MCF 10A (cell line): ENCODE results near the gene GET3. TPM values are rescaled to one million over a fixed set of nuclear protein-coding genes. Genes with fewer than 3 reads are reported as not detected.
A peak's percentile ranks its signal among the peaks of the same experiment; 100 is the strongest.

Experiments
- BruUV-seq: library from RNA; stranded (reverse); fragments of 400-500 nt; replicated peaks from 2 replicates; lab custom pipeline; 2021; lab: Mats Ljungman, UMichigan
- CTCF ChIA-PET: fragments of 300-600 bp; sonication (Branson Sonifier 250); formaldehyde crosslinking; extraction: SDS; loops from one replicate; lab custom pipeline; 2021; ENCODE audit warnings: antibody characterized with exemption, inconsistent platforms; lab: Yijun Ruan, JAX
- POLR2A ChIA-PET: fragments of 300-600, 350-650 bp; sonication (Branson Sonifier 250); formaldehyde crosslinking; extraction: SDS; loops from one replicate; lab custom pipeline; 2020; ENCODE audit warnings: antibody characterized with exemption, inconsistent platforms; lab: Yijun Ruan, JAX
- DNase-seq: peaks from one replicate; pipeline ENCODE4 v3.0.0-alpha.2; 2018; ENCODE audit not compliant: unreplicated experiment
- H3K27ac Mint-ChIP-seq: one replicate; pipeline ENCODE4 v1.8.0; 2022; ENCODE audit warnings: mild to moderate bottlenecking, low read depth, mixed read lengths; ENCODE audit not compliant: unreplicated experiment
- H3K27me3 Mint-ChIP-seq: one replicate; pipeline ENCODE4 v1.8.0; 2022; ENCODE audit warnings: mixed read lengths; ENCODE audit not compliant: insufficient read depth, unreplicated experiment
- H3K36me3 Mint-ChIP-seq: one replicate; pipeline ENCODE4 v1.8.0; 2022; ENCODE audit warnings: mild to moderate bottlenecking, moderate library complexity, mixed read lengths; ENCODE audit not compliant: insufficient read depth, unreplicated experiment
- H3K4me1 Mint-ChIP-seq: one replicate; pipeline ENCODE4 v1.8.0; 2022; ENCODE audit warnings: mixed read lengths; ENCODE audit not compliant: insufficient read depth, unreplicated experiment
- H3K4me3 Mint-ChIP-seq: one replicate; pipeline ENCODE4 v1.8.0; 2022; ENCODE audit warnings: mild to moderate bottlenecking, moderate library complexity, mixed read lengths; ENCODE audit not compliant: unreplicated experiment
- H3K9me3 Mint-ChIP-seq: one replicate; pipeline ENCODE4 v1.8.0; 2022; ENCODE audit warnings: mixed read lengths; ENCODE audit not compliant: unreplicated experiment
- intact Hi-C: fragments of 100-400 bp; cut with micrococcal nuclease; formaldehyde crosslinking; loops from 2 replicates; pipeline ENCODE4 v1.14.1; 2022
- total RNA-seq: library from RNA; stranded (reverse); gene quantifications from 2 replicates; pipeline ENCODE4 v1.2.3, GENCODE V29; 2022
- TF ChIP-seq, protein P1 (sequence below): fragments of 200-600 bp; IDR thresholded peaks from one replicate; pipeline ENCODE4 v1.8.0; 2022; ENCODE audit warnings: antibody characterized with exemption, mild to moderate bottlenecking; ENCODE audit not compliant: unreplicated experiment

GET3 gene
- total RNA-seq, 1 experiment from 2014 or later, result 62.9 TPM

DNA sequence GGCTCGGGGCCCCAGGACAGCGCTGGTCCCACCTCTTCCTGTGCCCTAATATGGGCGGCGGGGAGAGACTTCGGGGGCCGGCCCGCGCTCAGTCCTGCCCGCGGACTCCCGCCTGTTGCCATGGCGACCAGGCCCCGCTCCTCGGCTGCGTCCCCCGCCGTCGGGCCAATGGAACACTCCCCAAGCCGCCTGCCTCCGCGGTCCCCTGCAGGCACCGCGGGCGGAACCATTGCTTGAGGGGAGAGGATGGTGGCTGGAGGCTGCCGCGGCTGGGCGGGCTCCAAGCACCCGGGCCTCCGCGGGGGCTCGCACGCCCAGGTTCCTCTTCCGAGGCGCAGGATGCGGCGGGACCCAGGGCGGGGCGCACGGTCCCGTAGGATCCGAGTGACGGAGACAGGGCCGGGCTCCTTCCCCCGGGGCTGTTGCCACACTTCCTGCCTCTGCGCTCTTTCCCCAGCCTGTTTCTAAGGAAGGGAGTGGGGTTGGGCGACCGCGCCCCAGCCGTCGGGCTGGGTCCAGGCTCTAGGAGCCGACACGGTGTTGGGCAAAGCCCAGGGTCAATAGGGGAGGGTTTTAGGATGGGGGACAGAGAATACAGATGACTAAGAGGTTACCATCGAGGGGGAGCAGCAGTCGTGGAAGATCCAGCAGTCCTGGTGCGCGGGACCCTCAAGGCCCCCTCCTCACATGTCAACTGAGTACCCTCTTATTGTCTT is 52.8 kb downstream of the GET3 start:
- Mint-ChIP-seq H3K27ac (peak overlapping the region; percentile 98), H3K4me1 (peaks cover 31% of the 10 kb centered on the region), H3K9me3 (no peaks in the 10 kb centered on the region), H3K4me3 (peak overlapping the region; percentile 94), H3K27me3 (no peaks in the 10 kb centered on the region), H3K36me3 (peaks cover 48% of the 10 kb centered on the region)
- no TSS peak for BruUV-seq
- POLR2A ChIA-PET, result interaction anchor here (0.6 to 8.4 kb wide), 16 partner anchors 7 to 179 kb away, joined by 3 to 410 read pairs (median 10); partner anchors contain the start of genes GCDH, GET3, HOOK2 and PRDX2
- DNase-seq, result peak; percentile 98
- intact Hi-C loops, result loop anchor here (1.0 to 5.0 kb wide), 2 partner anchors 12 to 68 kb away; partner anchors contain the start of gene TNPO2
- CTCF ChIA-PET, result interaction anchor here (0.5 to 14.5 kb wide), 8 partner anchors 13 to 364 kb away, joined by 3 to 307 read pairs (median 6); partner anchors contain the start of gene HOOK2
- TF ChIP-seq, protein P1, sequence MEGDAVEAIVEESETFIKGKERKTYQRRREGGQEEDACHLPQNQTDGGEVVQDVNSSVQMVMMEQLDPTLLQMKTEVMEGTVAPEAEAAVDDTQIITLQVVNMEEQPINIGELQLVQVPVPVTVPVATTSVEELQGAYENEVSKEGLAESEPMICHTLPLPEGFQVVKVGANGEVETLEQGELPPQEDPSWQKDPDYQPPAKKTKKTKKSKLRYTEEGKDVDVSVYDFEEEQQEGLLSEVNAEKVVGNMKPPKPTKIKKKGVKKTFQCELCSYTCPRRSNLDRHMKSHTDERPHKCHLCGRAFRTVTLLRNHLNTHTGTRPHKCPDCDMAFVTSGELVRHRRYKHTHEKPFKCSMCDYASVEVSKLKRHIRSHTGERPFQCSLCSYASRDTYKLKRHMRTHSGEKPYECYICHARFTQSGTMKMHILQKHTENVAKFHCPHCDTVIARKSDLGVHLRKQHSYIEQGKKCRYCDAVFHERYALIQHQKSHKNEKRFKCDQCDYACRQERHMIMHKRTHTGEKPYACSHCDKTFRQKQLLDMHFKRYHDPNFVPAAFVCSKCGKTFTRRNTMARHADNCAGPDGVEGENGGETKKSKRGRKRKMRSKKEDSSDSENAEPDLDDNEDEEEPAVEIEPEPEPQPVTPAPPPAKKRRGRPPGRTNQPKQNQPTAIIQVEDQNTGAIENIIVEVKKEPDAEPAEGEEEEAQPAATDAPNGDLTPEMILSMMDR, result no peak

DNA sequence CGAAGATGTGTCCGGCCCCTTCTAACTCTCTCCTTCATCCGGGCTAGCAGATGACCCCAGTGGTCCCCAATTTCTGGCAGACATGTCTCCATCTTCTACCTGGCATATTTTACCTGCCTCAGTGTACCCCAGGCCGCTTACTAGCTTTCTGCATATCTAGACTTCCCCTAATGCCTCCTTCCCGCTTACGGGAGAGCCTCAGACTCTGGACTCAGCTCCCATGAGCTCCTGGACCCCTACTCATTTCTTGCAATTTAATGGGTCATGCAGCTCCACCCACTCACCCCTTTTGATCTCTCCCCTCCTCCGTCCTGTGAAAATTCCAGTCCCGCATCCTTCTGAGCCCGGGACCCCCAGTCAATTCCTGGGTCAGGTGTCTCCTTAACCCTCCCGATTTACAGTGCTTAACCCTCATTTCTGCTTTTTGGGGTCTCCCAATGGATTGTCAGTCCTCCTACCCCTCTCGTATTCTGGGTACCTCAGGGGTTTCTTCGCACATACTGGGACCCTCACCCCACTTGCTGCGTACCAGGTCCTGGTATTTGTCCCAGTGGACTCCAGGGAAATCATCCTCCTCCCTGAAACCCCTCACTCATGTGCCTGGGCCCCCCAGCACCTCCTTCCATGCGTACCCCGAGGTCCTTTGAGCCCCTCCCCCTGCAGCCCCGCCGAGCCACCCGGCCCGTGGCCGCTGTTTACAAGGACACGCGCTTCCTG is 53.5 kb downstream of the GET3 start:
- BruUV-seq, result no TSS peak
- Mint-ChIP-seq H3K36me3 (peaks cover 55% of the 10 kb centered on the region), H3K27ac (peak overlapping the region; percentile 95), H3K27me3 (no peaks in the 10 kb centered on the region), H3K4me1 (peaks cover 34% of the 10 kb centered on the region), H3K9me3 (no peaks in the 10 kb centered on the region), H3K4me3 (peak overlapping the region; percentile 94)
- DNase-seq, result no peak
- CTCF ChIA-PET, result interaction anchor here (0.5 to 14.5 kb wide), 6 partner anchors 15 to 364 kb away, joined by 3 to 307 read pairs (median 5); partner anchors contain the start of gene HOOK2
- intact Hi-C loops, result loop anchor here (1.0 to 5.0 kb wide), 2 partner anchors 12 to 68 kb away; partner anchors contain the start of gene TNPO2
- TF ChIP-seq, protein P1, result no peak
- POLR2A ChIA-PET, result interaction anchor here (0.6 to 8.4 kb wide), 17 partner anchors 7 to 1056 kb away, joined by 3 to 410 read pairs (median 6); partner anchors contain the start of genes GET3, HOOK2, PRDX2 and RNASEH2A

DNA sequence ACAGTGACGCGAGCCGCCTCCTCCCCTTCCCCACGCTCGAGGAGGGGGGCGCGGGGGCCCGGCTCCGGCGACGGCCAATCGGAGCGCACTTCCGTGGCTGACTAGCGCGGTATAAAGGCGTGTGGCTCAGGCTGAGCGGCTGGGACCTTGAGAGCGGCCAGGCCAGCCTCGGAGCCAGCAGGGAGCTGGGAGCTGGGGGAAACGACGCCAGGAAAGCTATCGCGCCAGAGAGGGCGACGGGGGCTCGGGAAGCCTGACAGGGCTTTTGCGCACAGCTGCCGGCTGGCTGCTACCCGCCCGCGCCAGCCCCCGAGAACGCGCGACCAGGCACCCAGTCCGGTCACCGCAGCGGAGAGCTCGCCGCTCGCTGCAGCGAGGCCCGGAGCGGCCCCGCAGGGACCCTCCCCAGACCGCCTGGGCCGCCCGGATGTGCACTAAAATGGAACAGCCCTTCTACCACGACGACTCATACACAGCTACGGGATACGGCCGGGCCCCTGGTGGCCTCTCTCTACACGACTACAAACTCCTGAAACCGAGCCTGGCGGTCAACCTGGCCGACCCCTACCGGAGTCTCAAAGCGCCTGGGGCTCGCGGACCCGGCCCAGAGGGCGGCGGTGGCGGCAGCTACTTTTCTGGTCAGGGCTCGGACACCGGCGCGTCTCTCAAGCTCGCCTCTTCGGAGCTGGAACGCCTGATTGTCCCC is 54.2 kb downstream of the GET3 start, which contains the start of gene JUNB:
Gene JUNB, plus strand, starts transcription at position 142 of the 706 bp plus-strand sequence. Its CDS starts 286 bp downstream, at position 428.
- TF ChIP-seq, protein P1, result no peak
- BruUV-seq, result no TSS peak
- DNase-seq, result peak; percentile 98
- H3K4me3 Mint-ChIP-seq, result peak within 1 kb of the TSS; percentile 94
- ChIA-PET POLR2A (interaction anchor here (0.6 to 8.4 kb wide), 28 partner anchors 8 to 1055 kb away, joined by 3 to 410 read pairs (median 6); partner anchors contain the start of genes CALR, DNASE2, GET3 and HOOK2), CTCF (interaction anchor here (0.6 to 14.5 kb wide), 7 partner anchors 16 to 146 kb away, joined by 3 to 307 read pairs (median 4); partner anchors contain the start of gene HOOK2)
- H3K4me1 Mint-ChIP-seq, result peaks cover 41% of the 10 kb centered on the region
- intact Hi-C loops, result loop anchor here (5.0 kb wide), 1 partner anchor 69 kb away; the partner anchor contains the start of gene TNPO2
- H3K27me3 Mint-ChIP-seq, result no peaks in the 10 kb centered on the region
- peaks cover 60% of the 10 kb centered on the region for H3K36me3 Mint-ChIP-seq
- H3K27ac Mint-ChIP-seq, result peak within 1 kb of the TSS; percentile 95
- H3K9me3 Mint-ChIP-seq, result no peaks in the 10 kb centered on the region
